WTC11 (cell line): ENCODE results near the gene RSPH1.

ENCODE experiments used
- ATF1 ChIP-seq: sonication (generic); formaldehyde crosslinking; IDR thresholded peaks from 2 replicates; pipeline ENCODE4 v1.8.1; 2023; ENCODE audit warnings: mild to moderate bottlenecking, moderate library complexity, missing genetic modification reagents
- ELF4 ChIP-seq: sonication (generic); formaldehyde crosslinking; IDR thresholded peaks from 2 replicates; pipeline ENCODE4 v1.8.1; 2022; ENCODE audit warnings: low read depth, mild to moderate bottlenecking, moderate library complexity, missing genetic modification reagents
- FOXK1 ChIP-seq: sonication (generic); formaldehyde crosslinking; IDR thresholded peaks from 2 replicates; pipeline ENCODE4 v1.8.0; 2022; ENCODE audit warnings: mild to moderate bottlenecking, moderate library complexity, missing genetic modification reagents
- NR1H2 ChIP-seq: sonication (generic); formaldehyde crosslinking; IDR thresholded peaks from 2 replicates; pipeline ENCODE4 v1.9.0; 2021; ENCODE audit warnings: mild to moderate bottlenecking, moderate library complexity, missing genetic modification reagents
- ZNF219 ChIP-seq: sonication (generic); formaldehyde crosslinking; IDR thresholded peaks from 2 replicates; pipeline ENCODE4 v1.8.0; 2023; ENCODE audit warnings: missing genetic modification reagents, mild to moderate bottlenecking, borderline replicate concordance
- TF ChIP-seq, protein P1 (sequence below): sonication (generic); formaldehyde crosslinking; IDR thresholded peaks from 2 replicates; pipeline ENCODE4 v1.8.1; 2023; ENCODE audit warnings: mild to moderate bottlenecking, missing genetic modification reagents, moderate library complexity
- TF ChIP-seq, protein P2 (sequence below): fragments of 200-600 bp; IDR thresholded peaks from 2 replicates; pipeline ENCODE4 v1.8.0; 2022; ENCODE audit warnings: antibody characterized with exemption
- TF ChIP-seq, protein P3 (sequence below): sonication (generic); formaldehyde crosslinking; conservative IDR thresholded peaks from 2 replicates; pipeline ENCODE4 v1.8.1; 2022; ENCODE audit warnings: mild to moderate bottlenecking, missing genetic modification reagents

DNA sequence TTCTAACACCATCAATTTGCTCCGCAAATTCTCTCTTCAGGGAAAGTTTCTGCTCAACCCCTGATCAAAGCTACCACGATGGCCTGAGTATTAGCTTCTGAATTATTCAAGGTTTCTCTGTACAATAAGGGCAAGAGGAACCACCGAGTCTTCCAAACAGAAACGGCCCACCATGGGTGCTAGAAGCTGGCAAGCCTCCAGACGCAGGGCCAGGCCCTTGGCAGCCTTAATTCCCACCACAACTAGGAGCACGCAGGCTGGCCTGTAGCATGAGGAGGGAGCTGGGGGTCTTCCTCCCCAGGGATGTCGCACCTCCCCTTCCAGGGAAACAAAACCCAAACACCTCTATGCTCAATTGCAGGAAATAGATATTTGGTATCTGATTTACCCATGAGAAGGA, 11.1 kb downstream of the RSPH1 start:
- TF ChIP-seq, protein P1, sequence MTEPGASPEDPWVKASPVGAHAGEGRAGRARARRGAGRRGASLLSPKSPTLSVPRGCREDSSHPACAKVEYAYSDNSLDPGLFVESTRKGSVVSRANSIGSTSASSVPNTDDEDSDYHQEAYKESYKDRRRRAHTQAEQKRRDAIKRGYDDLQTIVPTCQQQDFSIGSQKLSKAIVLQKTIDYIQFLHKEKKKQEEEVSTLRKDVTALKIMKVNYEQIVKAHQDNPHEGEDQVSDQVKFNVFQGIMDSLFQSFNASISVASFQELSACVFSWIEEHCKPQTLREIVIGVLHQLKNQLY (CRISPR knock-in tag) = no peak
- TF ChIP-seq, protein P2, sequence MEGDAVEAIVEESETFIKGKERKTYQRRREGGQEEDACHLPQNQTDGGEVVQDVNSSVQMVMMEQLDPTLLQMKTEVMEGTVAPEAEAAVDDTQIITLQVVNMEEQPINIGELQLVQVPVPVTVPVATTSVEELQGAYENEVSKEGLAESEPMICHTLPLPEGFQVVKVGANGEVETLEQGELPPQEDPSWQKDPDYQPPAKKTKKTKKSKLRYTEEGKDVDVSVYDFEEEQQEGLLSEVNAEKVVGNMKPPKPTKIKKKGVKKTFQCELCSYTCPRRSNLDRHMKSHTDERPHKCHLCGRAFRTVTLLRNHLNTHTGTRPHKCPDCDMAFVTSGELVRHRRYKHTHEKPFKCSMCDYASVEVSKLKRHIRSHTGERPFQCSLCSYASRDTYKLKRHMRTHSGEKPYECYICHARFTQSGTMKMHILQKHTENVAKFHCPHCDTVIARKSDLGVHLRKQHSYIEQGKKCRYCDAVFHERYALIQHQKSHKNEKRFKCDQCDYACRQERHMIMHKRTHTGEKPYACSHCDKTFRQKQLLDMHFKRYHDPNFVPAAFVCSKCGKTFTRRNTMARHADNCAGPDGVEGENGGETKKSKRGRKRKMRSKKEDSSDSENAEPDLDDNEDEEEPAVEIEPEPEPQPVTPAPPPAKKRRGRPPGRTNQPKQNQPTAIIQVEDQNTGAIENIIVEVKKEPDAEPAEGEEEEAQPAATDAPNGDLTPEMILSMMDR = no peak
- TF ChIP-seq, protein P3, sequence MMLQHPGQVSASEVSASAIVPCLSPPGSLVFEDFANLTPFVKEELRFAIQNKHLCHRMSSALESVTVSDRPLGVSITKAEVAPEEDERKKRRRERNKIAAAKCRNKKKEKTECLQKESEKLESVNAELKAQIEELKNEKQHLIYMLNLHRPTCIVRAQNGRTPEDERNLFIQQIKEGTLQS (CRISPR knock-in tag) = no peak
- TF ChIP-seq ATF1 = no peak
- TF ChIP-seq ZNF219 (CRISPR knock-in tag) = no peak
- no peak for TF ChIP-seq NR1H2 (CRISPR knock-in tag)
- TF ChIP-seq ELF4 (CRISPR knock-in tag) = no peak
- TF ChIP-seq FOXK1 (CRISPR knock-in tag) = no peak
